ENCODE measurements around the gene PPP1R12B.
"Not testable (repeated sequence)": the region's sequence is repeated elsewhere in the genome, so short reads cannot be mapped to it uniquely, and the experiment has no call there.

PPP1R12B gene

GRCh38 chr1:202540014-202540413 is 191.5 kb downstream of the PPP1R12B start:
- H3K27me3 ChIP-seq (replicated peaks): no peaks in the 10 kb centered on the region
- no peaks in the 10 kb centered on the region for H3K36me3 ChIP-seq (replicated peaks)
- no peak for DNase-seq
- no peak overlapping the region for H3K27ac ChIP-seq
- H3K4me3 ChIP-seq (ENCODE audit: low read depth, low read length): no peak overlapping the region
- in situ Hi-C loops (cut with HindIII; ENCODE audit: low pct_ligation_motif_present, low sequenced_read_pairs): no loop called here
- no peak for TF ChIP-seq CTCF (IDR thresholded peaks at IDR 0.05; ENCODE audit: low read depth, low read length, missing control alignments)

- TF ChIP-seq CTCF (IDR thresholded peaks at IDR 0.05; ENCODE audit: low read depth, low read length, missing control alignments): no peak
- H3K27ac ChIP-seq: no peak overlapping the region
- in situ Hi-C loops (cut with HindIII; ENCODE audit: low pct_ligation_motif_present, low sequenced_read_pairs): no loop called here
Observed at GRCh38 chr1:202540448-202540847, 191.9 kb downstream of the PPP1R12B start.

GRCh38 chr1:202540858-202541257 is 192.4 kb downstream of the PPP1R12B start:
- H3K36me3 ChIP-seq (replicated peaks); in situ Hi-C loops (cut with HindIII; ENCODE audit: low pct_ligation_motif_present, low sequenced_read_pairs); H3K27me3 ChIP-seq (replicated peaks); H3K4me3 ChIP-seq (ENCODE audit: low read depth, low read length); DNase-seq; H3K27ac ChIP-seq: not testable (repeated sequence)

More at GRCh38 chr1:202540448-202540847, 191.9 kb downstream of the PPP1R12B start:
- no peak overlapping the region for H3K4me3 ChIP-seq (ENCODE audit: low read depth, low read length)
- H3K27me3 ChIP-seq (replicated peaks): no peaks in the 10 kb centered on the region
- H3K36me3 ChIP-seq (replicated peaks): no peaks in the 10 kb centered on the region
- DNase-seq: no peak

GRCh38 chr1:202542415-202542814 is 193.9 kb downstream of the PPP1R12B start:
- H3K36me3 ChIP-seq (replicated peaks); DNase-seq; H3K27ac ChIP-seq; in situ Hi-C loops (cut with HindIII; ENCODE audit: low pct_ligation_motif_present, low sequenced_read_pairs); H3K4me3 ChIP-seq (ENCODE audit: low read depth, low read length); H3K27me3 ChIP-seq (replicated peaks): not testable (repeated sequence)

- H3K27ac ChIP-seq; in situ Hi-C loops (cut with HindIII; ENCODE audit: low pct_ligation_motif_present, low sequenced_read_pairs); H3K4me3 ChIP-seq (ENCODE audit: low read depth, low read length); DNase-seq; H3K27me3 ChIP-seq (replicated peaks); H3K36me3 ChIP-seq (replicated peaks): not testable (repeated sequence)
Observed at GRCh38 chr1:202543537-202543936, 195.0 kb downstream of the PPP1R12B start.

GRCh38 chr1:202544766-202545449 is 196.4 kb downstream of the PPP1R12B start:
- H3K27me3 ChIP-seq (replicated peaks); DNase-seq; in situ Hi-C loops (cut with HindIII; ENCODE audit: low pct_ligation_motif_present, low sequenced_read_pairs); H3K4me3 ChIP-seq (ENCODE audit: low read depth, low read length); H3K27ac ChIP-seq; H3K36me3 ChIP-seq (replicated peaks): not testable (repeated sequence)

GRCh38 chr1:202545647-202546303 is 197.3 kb downstream of the PPP1R12B start:
- H3K27ac ChIP-seq; DNase-seq; H3K4me3 ChIP-seq (ENCODE audit: low read depth, low read length); in situ Hi-C loops (cut with HindIII; ENCODE audit: low pct_ligation_motif_present, low sequenced_read_pairs); H3K36me3 ChIP-seq (replicated peaks); H3K27me3 ChIP-seq (replicated peaks): not testable (repeated sequence)

- H3K4me3 ChIP-seq (ENCODE audit: low read depth, low read length); in situ Hi-C loops (cut with HindIII; ENCODE audit: low pct_ligation_motif_present, low sequenced_read_pairs); H3K27ac ChIP-seq; DNase-seq; H3K36me3 ChIP-seq (replicated peaks); H3K27me3 ChIP-seq (replicated peaks): not testable (repeated sequence)
Observed at GRCh38 chr1:202546377-202546776, 197.9 kb downstream of the PPP1R12B start.

GRCh38 chr1:202546796-202547195 is 198.3 kb downstream of the PPP1R12B start:
- H3K4me3 ChIP-seq (ENCODE audit: low read depth, low read length); H3K27ac ChIP-seq; H3K27me3 ChIP-seq (replicated peaks); in situ Hi-C loops (cut with HindIII; ENCODE audit: low pct_ligation_motif_present, low sequenced_read_pairs); H3K36me3 ChIP-seq (replicated peaks); DNase-seq: not testable (repeated sequence)
